GM13976 (cell line): ENCODE data around the gene FAM200A.
"Not testable (repeated sequence)": the region's sequence is repeated elsewhere in the genome, so short reads cannot be mapped to it uniquely, and the experiment has no call there.

Experiments
- DNase-seq: peaks from one replicate; pipeline ENCODE4 v3.0.0; 2012; ENCODE audit warnings: low spot score
- in situ Hi-C: fragments of 300-500 bp; cut with MboI; formaldehyde crosslinking; loops from one replicate; pipeline ENCODE4 v1.12.0; 2022; ENCODE audit warnings: low sequenced_read_pairs, mixed read lengths, inconsistent platforms; ENCODE audit not compliant: unreplicated experiment
- TF ChIP-seq, protein P1 (sequence below): IDR thresholded peaks from 2 replicates; pipeline ENCODE4 v1.5.1; 2012; ENCODE audit warnings: borderline replicate concordance, mild to moderate bottlenecking; ENCODE audit not compliant: insufficient read depth; ENCODE audit errors: extremely low read depth, missing control alignments, control extremely low read depth

The FAM200A gene

DNA sequence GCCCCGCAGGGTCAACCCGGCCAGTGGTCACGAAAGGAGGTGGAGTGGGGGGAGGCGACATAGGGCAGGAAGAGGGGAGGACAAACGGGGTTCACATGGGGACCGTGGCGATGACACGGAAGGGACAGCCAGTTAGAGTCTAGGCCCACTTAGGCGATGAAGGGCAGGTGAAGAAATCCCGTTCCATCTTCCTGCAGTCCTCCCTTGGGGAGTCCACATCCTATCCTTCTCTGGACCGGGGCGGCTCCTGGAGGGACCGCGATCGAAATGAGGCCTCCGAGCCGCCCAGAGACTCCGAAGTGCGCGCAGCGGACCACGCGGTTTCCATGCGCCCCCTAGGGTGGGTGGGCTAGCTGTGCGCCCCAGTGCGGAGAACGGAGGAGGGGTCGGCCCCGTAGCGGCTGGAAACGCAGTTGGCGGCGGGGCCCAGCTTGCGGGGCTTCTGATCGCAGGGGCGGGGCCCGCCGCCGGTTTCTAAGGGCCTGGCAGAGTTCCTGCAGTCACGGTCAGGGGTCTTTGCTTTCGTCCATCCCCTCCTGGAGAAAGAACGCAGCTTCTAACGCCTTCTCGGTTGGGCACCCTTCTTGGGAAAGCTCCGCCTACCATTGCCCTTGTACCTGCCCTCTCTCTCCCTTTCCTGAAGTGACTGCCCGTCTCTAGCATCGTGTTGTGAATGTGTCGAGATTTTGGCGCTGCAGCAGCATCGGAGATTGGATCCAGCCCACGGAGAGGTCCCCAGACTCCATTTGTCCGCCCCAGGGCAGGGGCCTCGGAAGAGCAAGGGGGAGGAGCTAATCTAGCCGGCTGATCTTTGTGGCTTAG, 28.3 kb upstream of the FAM200A start:
- peak; percentile 54 for DNase-seq
- TF ChIP-seq, protein P1, sequence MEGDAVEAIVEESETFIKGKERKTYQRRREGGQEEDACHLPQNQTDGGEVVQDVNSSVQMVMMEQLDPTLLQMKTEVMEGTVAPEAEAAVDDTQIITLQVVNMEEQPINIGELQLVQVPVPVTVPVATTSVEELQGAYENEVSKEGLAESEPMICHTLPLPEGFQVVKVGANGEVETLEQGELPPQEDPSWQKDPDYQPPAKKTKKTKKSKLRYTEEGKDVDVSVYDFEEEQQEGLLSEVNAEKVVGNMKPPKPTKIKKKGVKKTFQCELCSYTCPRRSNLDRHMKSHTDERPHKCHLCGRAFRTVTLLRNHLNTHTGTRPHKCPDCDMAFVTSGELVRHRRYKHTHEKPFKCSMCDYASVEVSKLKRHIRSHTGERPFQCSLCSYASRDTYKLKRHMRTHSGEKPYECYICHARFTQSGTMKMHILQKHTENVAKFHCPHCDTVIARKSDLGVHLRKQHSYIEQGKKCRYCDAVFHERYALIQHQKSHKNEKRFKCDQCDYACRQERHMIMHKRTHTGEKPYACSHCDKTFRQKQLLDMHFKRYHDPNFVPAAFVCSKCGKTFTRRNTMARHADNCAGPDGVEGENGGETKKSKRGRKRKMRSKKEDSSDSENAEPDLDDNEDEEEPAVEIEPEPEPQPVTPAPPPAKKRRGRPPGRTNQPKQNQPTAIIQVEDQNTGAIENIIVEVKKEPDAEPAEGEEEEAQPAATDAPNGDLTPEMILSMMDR, result peak; percentile 32
- in situ Hi-C loops, result no loop called here

DNA sequence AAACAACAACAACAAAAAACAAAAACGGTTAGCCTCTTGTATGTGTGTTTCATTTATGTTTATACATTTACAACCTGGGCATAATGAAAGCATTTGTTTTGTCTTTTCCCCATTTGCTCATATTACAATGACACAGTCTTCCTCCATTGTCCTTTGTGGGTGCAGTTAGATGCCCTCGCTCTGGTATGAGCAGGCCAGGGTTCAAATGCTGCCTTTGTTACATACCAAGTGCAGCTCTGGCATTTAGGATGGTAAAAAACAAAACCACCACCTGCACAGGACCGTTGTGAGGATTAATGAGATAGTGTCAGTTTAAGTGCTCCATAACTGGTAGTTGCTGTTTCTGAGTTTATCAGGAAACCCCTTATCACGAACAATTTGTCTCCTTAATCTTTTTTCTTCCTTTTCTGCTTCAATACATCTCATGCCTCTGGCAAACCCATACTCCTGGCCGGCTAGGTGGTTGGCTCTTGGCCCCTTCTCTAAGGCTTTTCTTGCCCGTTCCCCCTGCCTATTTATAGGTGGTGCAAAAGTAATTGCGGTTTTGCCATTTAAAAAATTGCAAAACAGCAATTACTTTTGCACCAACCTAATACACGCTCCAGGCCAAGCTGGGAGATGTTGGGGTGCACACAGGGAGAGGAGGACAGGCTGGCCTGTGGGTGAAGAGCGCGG, 27.5 kb upstream of the FAM200A start:
- TF ChIP-seq, protein P1, result no peak
- DNase-seq, result no peak
- in situ Hi-C loops, result no loop called here

GRCh38 chr7:99576251-99576650, 24.3 kb upstream of the FAM200A start:
- in situ Hi-C loops, result no loop called here
- TF ChIP-seq, protein P1, result no peak
- DNase-seq, result no peak

GRCh38 chr7:99573257-99573656, 21.3 kb upstream of the FAM200A start:
- in situ Hi-C loops, result no loop called here
- TF ChIP-seq, protein P1, result no peak
- no peak for DNase-seq

GRCh38 chr7:99571768-99572167, 19.9 kb upstream of the FAM200A start:
- in situ Hi-C loops, result no loop called here
- TF ChIP-seq, protein P1, result no peak
- DNase-seq, result no peak

DNA sequence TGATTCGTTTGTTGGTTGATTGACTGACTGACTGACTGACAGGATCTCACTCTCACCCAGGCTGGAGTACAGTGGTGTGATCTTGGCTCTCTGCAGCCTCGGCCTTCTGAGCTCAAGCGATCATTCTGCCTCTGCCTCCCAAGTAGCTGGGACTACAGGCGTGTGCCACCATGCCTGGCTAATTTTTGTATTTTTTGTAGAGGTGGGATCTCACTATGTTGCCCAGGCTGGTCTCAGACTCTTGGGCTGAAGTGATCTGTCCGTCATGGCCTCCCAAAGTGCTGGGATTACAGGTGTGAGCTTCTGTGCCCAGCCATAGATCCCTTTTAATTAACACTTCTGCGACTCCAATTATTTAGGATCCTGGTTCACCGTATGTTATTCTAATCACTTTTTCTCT, 16.9 kb upstream of the FAM200A start:
- in situ Hi-C loops, DNase-seq: not testable (repeated sequence)

- in situ Hi-C loops, result no loop called here
- DNase-seq, result no peak
- TF ChIP-seq, protein P1, result no peak
Measured at GRCh38 chr7:99563650-99564049, 11.7 kb upstream of the FAM200A start.
